Activated CD4-positive, alpha-beta memory T cell treated with anti-CD3 and anti-CD28 coated beads for 36 hours (primary cell): ENCODE measurements around the gene DAB1. TPM values are rescaled to one million over a fixed set of nuclear protein-coding genes. Genes with fewer than 3 reads are reported as not detected.

Experiments
- CTCF ChIA-PET: fragments of 350-600 bp; sonication (Branson Sonifier 250); formaldehyde crosslinking; loops from one replicate; lab custom pipeline; 2021; ENCODE audit warnings: antibody characterized with exemption, inconsistent platforms; lab: Charles Lee
- POLR2A ChIA-PET: fragments of 350-600 bp; sonication (Branson Sonifier 250); formaldehyde crosslinking; loops from one replicate; lab custom pipeline; 2021; ENCODE audit warnings: antibody characterized with exemption; lab: Charles Lee
- DNase-seq: peaks from one replicate; pipeline ENCODE4 v3.0.0-alpha.2; 2020
- H3K27ac Mint-ChIP-seq: one replicate; pipeline ENCODE4 v1.8.0; 2021; ENCODE audit warnings: mixed read lengths
- H3K27me3 Mint-ChIP-seq: one replicate; pipeline ENCODE4 v1.8.0; 2021; ENCODE audit warnings: mixed read lengths
- H3K36me3 Mint-ChIP-seq: one replicate; pipeline ENCODE4 v1.8.0; 2021; ENCODE audit warnings: mixed read lengths
- H3K4me1 Mint-ChIP-seq: one replicate; pipeline ENCODE4 v1.8.0; 2021; ENCODE audit warnings: low read depth, mixed read lengths
- H3K4me3 Mint-ChIP-seq: one replicate; pipeline ENCODE4 v1.8.0; 2021; ENCODE audit warnings: mild to moderate bottlenecking, mixed read lengths
- H3K9me3 Mint-ChIP-seq: one replicate; pipeline ENCODE4 v1.8.0; 2021; ENCODE audit warnings: mixed read lengths
- intact Hi-C: fragments of 100-400 bp; cut with micrococcal nuclease; formaldehyde crosslinking; loops from one replicate; pipeline ENCODE4 v1.15.1; 2023
- total RNA-seq, 2 experiments: library from RNA; stranded (reverse); gene quantifications; one replicate each; pipeline ENCODE4 v1.2.3, GENCODE V29; 2021

DAB1 gene
- total RNA-seq, 2 experiments from 2014 or later: 0.24 to 0.46 TPM

DNA sequence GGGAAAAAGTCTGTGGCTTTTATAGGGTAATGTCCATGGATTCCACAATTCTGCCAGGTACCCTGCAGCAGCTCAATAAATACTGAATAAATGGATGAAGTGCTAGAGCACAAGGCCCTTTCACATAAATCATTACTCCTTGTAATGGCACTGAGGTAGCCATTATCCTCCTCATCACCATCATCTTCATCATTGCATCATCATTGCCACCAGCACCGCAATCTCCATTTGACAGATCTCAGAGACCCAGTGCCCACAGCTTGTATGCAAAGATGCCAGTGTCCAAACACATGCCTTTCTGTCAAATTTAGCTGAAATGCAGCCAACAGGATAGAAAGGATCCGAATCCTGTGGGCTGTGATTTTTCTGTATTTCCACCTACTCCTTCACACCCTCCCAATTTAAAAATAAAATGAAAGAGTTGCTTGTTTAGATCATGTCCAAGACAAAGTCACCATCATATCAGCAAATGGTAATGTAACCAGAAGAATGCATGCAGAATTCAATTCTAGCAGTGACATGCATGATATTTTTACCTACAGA, 17.4 kb downstream of the DAB1 start:
- CTCF ChIA-PET: no interaction called here
- Mint-ChIP-seq H3K36me3 (no peaks in the 10 kb centered on the region), H3K9me3 (no peaks in the 10 kb centered on the region), H3K4me3 (no peak overlapping the region), H3K27ac (no peak overlapping the region), H3K4me1 (no peaks in the 10 kb centered on the region), H3K27me3 (peaks cover 4% of the 10 kb centered on the region)
- intact Hi-C loops: no loop called here
- POLR2A ChIA-PET: no interaction called here
- no peak for DNase-seq

DNA sequence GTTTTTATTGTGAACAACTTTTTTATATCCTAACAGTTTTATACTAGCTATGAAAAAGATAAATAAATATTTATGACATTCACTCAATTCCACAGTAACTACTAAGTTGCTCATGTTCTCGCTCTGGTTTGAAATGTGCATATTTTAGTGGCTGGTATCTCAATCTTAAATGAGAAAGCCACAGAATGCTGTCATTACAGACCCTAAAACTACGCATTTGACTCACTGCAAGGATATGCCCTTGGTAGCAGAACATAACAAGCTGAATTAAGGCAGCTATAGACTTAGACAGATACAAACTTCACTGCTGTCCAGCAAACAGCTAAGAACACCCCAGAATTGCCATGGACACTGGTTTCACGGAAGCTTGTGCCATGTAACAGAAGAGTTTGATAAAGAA, 19.0 kb downstream of the DAB1 start:
- Mint-ChIP-seq H3K9me3 (no peaks in the 10 kb centered on the region), H3K4me1 (no peaks in the 10 kb centered on the region), H3K27me3 (peaks cover 2% of the 10 kb centered on the region), H3K36me3 (no peaks in the 10 kb centered on the region), H3K27ac (no peak overlapping the region), H3K4me3 (no peak overlapping the region)
- ChIA-PET CTCF (interaction anchor here (0.6 kb wide), 1 partner anchor 1447 kb away, joined by 3 read pairs; no protein-coding TSS in a partner anchor), POLR2A (no interaction called here)
- intact Hi-C loops: no loop called here
- no peak for DNase-seq

DNA sequence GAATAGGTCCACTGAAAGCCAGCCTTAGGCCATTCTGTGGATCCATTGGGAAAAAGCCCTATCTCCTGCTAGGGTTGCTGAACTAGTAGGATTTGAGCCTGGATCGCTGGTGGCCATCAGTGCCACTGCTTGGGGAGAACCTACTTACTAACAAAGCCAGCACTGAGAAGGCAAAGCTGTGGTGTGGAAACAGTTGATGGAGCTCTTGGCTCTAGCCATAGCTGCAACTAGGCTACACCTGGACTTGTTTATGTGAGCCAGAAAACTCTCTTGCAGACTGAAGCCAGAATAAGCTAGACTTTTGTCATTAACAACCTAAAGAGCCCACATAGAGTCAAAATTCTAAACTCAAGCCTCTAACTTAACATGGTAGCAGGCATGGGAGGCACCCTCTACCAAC, 20.7 kb downstream of the DAB1 start:
- no peak overlapping the region for H3K4me3 Mint-ChIP-seq
- no peaks in the 10 kb centered on the region for H3K4me1 Mint-ChIP-seq
- H3K36me3 Mint-ChIP-seq: no peaks in the 10 kb centered on the region
- H3K27me3 Mint-ChIP-seq: no peaks in the 10 kb centered on the region
- no peaks in the 10 kb centered on the region for H3K9me3 Mint-ChIP-seq
- DNase-seq: no peak
- ChIA-PET CTCF (no interaction called here), POLR2A (no interaction called here)
- intact Hi-C loops: no loop called here
- no peak overlapping the region for H3K27ac Mint-ChIP-seq

DNA sequence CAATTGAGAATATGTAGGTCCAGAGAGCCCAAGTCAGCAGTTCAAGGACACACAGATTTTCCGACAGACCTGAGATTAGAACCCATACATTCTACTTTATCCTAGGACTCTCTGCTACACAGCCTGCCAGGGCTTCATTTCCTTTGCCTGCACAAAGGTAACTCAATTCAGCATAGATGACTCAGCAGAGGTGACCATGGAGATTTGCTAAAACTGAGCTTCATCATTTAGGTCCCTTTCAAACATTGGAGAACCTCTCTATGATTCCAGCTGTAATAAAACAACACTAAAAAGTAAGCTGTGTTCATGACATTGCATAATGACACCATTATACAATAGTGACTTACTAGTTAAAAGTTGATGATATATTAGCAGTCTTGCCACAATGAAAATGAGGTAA, 22.2 kb downstream of the DAB1 start:
- Mint-ChIP-seq H3K36me3 (no peaks in the 10 kb centered on the region), H3K27me3 (no peaks in the 10 kb centered on the region), H3K9me3 (no peaks in the 10 kb centered on the region), H3K4me3 (no peak overlapping the region), H3K4me1 (no peaks in the 10 kb centered on the region), H3K27ac (no peak overlapping the region)
- ChIA-PET POLR2A (no interaction called here), CTCF (no interaction called here)
- intact Hi-C loops: no loop called here
- DNase-seq: no peak

DNA sequence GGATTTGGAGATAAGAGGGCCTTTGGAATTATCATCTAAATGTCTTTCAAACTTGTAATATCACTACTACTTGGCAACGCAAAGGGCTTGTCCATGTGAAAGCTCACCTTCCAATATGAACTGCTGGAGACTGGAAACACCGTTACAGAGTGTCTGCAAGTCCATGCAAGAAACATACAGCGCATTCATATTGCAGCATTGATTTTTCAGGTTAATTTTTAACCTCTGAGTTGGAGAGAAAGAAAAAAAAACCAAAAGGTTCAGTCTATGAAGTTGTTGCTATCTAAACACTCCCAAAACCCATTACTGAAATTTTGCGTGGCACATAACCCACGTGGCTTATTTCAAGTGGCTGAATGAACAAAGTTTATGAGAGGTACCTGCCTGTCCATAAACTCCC, 23.8 kb downstream of the DAB1 start:
- no peak overlapping the region for H3K4me3 Mint-ChIP-seq
- ChIA-PET POLR2A (no interaction called here), CTCF (no interaction called here)
- DNase-seq: no peak
- intact Hi-C loops: no loop called here
- no peaks in the 10 kb centered on the region for H3K4me1 Mint-ChIP-seq
- no peak overlapping the region for H3K27ac Mint-ChIP-seq
- H3K27me3 Mint-ChIP-seq: peaks cover 2% of the 10 kb centered on the region
- no peaks in the 10 kb centered on the region for H3K36me3 Mint-ChIP-seq
- no peaks in the 10 kb centered on the region for H3K9me3 Mint-ChIP-seq

DNA sequence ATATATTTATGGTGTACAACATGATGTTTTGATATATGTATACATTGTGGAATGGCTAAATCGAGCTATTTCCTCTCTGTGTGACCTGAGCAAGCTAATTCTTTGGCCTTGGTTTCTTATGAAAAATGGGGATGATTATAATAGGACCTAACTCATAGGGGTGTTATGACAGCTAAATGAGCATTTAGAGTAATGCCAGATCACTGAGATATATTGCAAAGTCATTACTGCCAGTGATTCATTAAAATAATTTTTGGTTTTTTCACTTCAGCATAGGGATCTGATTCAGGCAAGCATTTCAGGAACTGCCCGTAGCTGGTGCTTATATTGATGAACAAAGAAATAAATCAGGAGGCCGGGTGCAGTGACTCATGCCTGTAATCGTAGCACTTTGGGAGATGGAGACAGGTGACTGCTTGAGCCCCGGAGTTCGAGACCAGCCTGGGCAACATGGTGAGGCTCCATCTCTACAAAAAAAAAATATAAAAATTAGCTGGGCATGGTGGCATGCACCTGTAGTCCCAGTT, 30.7 kb downstream of the DAB1 start:
- Mint-ChIP-seq H3K9me3 (no peaks in the 10 kb centered on the region), H3K4me3 (no peak overlapping the region), H3K27ac (no peak overlapping the region), H3K27me3 (peaks cover 2% of the 10 kb centered on the region), H3K36me3 (no peaks in the 10 kb centered on the region), H3K4me1 (no peaks in the 10 kb centered on the region)
- DNase-seq: no peak
- ChIA-PET CTCF (no interaction called here), POLR2A (no interaction called here)
- intact Hi-C loops: no loop called here

DNA sequence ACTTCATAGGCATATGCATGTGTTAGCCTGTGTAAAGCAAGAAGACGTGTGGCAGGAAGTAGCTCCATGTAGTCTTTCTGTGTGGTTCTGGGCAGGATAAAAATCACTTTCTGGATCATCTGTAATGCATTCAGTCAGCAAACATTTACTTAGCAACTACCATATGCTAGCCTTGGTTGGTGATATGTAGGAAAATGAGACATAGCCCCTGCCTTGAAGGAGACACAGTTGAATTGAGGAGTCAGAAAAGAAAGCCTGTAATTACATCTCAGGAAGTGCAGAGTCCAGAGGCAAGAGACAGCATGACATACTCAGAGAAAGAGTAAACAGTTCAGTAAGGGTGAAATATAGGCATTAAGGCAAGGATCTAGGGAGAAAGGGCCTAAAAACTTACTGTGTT, 38.5 kb downstream of the DAB1 start:
- ChIA-PET CTCF (no interaction called here), POLR2A (no interaction called here)
- DNase-seq: no peak
- Mint-ChIP-seq H3K4me1 (no peaks in the 10 kb centered on the region), H3K27ac (no peak overlapping the region), H3K27me3 (no peaks in the 10 kb centered on the region), H3K4me3 (no peak overlapping the region), H3K9me3 (no peaks in the 10 kb centered on the region), H3K36me3 (no peaks in the 10 kb centered on the region)
- intact Hi-C loops: no loop called here

DNA sequence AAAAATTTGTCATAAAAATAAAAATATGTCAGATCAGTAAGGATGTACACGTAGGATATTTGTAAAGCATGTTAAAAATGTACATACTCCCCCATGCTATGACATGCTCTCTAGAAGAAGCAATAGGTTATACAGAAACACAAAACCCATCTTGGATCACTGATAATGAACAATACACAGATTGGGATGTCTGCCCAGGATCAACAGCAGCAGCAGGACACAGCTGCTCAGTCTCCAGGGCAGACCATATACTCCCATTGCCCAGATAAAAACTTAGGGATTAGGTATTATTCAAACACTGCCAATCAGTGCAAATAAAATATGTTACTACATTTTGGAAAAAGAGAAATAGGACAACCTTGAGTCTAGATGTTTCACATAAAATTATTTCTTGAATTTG, 39.0 kb downstream of the DAB1 start:
- H3K4me1 Mint-ChIP-seq: no peaks in the 10 kb centered on the region
- H3K27me3 Mint-ChIP-seq: no peaks in the 10 kb centered on the region
- no peaks in the 10 kb centered on the region for H3K36me3 Mint-ChIP-seq
- no peak overlapping the region for H3K27ac Mint-ChIP-seq
- CTCF ChIA-PET: no interaction called here
- DNase-seq: no peak
- intact Hi-C loops: no loop called here
- H3K9me3 Mint-ChIP-seq: no peaks in the 10 kb centered on the region
- H3K4me3 Mint-ChIP-seq: no peak overlapping the region
- POLR2A ChIA-PET: no interaction called here

DNA sequence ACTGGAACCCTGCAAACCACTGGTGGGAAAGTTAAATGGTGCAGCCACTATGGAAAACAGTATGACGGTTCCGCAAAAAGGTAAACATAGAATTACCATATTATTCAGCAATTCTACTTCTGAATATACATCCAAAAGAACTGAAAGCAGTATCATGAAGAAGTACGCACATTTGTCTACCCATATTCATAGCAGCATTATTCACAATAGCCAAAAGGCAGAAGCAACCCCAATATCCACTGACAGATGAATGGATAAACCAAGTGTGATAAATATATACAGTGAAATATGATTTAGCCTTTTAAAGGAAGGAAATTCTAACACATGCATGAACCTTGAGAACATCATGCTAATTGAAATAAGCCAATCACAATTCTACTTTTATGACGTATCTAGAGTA, 39.6 kb downstream of the DAB1 start:
- intact Hi-C loops: no loop called here
- no peak overlapping the region for H3K27ac Mint-ChIP-seq
- ChIA-PET POLR2A (no interaction called here), CTCF (no interaction called here)
- H3K27me3 Mint-ChIP-seq: no peaks in the 10 kb centered on the region
- no peak for DNase-seq
- H3K9me3 Mint-ChIP-seq: no peaks in the 10 kb centered on the region
- H3K4me1 Mint-ChIP-seq: no peaks in the 10 kb centered on the region
- H3K36me3 Mint-ChIP-seq: no peaks in the 10 kb centered on the region
- no peak overlapping the region for H3K4me3 Mint-ChIP-seq

DNA sequence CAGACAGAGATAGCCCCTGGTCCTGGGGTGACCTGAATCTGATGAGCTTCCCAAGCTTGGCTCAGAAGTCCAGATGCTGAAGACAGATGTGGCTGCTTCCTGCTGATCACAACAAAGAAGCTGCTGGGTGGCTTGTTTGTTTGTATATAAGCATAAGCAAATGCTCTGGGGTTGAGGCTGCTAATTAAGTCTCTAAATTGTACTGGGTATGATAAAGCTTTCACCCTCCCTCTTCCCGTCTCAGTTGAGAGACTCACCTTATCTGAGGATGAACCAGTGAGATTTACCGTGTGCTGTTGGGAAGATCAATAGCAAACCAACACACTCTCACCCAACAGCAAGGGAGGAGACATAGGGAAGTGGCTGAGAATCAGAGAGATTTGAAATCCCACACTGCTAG, 42.0 kb downstream of the DAB1 start:
- Mint-ChIP-seq H3K4me1 (no peaks in the 10 kb centered on the region), H3K4me3 (no peak overlapping the region), H3K36me3 (no peaks in the 10 kb centered on the region), H3K27me3 (peaks cover 1% of the 10 kb centered on the region), H3K9me3 (no peaks in the 10 kb centered on the region), H3K27ac (no peak overlapping the region)
- CTCF ChIA-PET: no interaction called here
- intact Hi-C loops: no loop called here
- POLR2A ChIA-PET: no interaction called here
- DNase-seq: no peak

DNA sequence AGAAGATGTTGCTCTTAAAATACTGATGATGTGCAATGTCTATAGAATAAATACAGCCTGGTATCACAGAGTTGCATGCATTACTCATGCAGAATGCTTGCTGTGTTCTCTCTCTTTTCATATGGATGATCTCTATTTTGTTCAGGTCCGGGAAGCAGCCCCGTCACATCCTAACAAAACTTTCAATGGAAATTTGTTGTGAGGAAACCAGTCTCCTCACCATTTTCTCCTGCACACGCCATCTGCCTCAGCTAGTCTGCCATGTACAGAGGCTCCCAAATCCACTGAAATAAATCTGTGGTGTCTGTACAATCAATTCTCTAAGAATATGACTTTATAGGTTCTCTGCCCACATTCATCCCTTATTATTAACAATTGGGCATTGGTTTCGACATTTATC, 42.4 kb downstream of the DAB1 start:
- H3K36me3 Mint-ChIP-seq: no peaks in the 10 kb centered on the region
- H3K4me1 Mint-ChIP-seq: no peaks in the 10 kb centered on the region
- no peak for DNase-seq
- CTCF ChIA-PET: no interaction called here
- peaks cover 1% of the 10 kb centered on the region for H3K27me3 Mint-ChIP-seq
- no peak overlapping the region for H3K27ac Mint-ChIP-seq
- POLR2A ChIA-PET: no interaction called here
- intact Hi-C loops: no loop called here
- no peak overlapping the region for H3K4me3 Mint-ChIP-seq
- H3K9me3 Mint-ChIP-seq: no peaks in the 10 kb centered on the region

DNA sequence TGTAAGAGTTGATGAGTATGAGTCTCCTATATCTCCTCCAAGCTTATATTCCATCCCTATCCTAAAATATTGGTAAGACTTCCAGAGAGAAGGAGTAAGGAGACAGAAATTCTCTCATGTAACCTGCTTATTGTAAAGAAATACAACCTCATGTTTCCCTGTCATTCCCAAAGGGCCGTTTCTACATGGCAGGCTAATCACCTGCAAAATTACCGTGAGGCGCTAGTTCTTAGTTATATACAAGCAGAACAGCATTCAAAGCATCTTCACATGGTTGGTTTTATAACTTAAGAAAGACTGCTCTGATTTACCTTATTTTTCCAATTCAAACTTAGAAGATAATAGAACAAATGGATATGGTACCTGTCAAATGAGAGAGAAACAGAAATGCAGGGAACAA, 42.9 kb downstream of the DAB1 start:
- Mint-ChIP-seq H3K36me3 (no peaks in the 10 kb centered on the region), H3K27me3 (peaks cover 1% of the 10 kb centered on the region), H3K4me3 (no peak overlapping the region), H3K27ac (no peak overlapping the region), H3K4me1 (no peaks in the 10 kb centered on the region), H3K9me3 (no peaks in the 10 kb centered on the region)
- ChIA-PET CTCF (no interaction called here), POLR2A (no interaction called here)
- intact Hi-C loops: no loop called here
- no peak for DNase-seq

DNA sequence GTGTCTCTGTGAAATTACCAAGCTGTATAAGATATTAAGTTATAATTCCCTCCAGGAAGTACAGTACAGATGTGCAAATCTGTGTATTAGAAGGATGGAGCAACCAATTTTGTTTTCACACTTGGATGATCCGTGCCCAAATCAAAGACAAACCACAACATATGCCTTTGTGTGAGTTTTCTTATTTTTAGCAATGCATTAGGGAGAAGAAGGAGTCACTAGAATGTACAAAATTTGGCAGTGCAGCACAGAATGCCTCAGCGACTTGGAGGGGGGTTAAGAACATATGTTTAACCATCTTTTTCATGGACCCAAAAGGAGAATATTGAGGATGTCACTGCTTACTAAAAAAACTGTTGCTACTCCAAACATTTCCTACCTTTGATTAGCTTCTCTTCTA, 45.3 kb downstream of the DAB1 start:
- ChIA-PET POLR2A (no interaction called here), CTCF (interaction anchor here (0.6 to 0.9 kb wide), 2 partner anchors 11 to 1735 kb away, joined by 3 read pairs; no protein-coding TSS in a partner anchor)
- Mint-ChIP-seq H3K9me3 (no peaks in the 10 kb centered on the region), H3K27ac (no peak overlapping the region), H3K4me1 (no peaks in the 10 kb centered on the region), H3K27me3 (peaks cover 1% of the 10 kb centered on the region), H3K4me3 (no peak overlapping the region), H3K36me3 (no peaks in the 10 kb centered on the region)
- intact Hi-C loops: no loop called here
- DNase-seq: no peak
